Measurements from ENCODE around the gene GPR68.
"Not testable (repeated sequence)": the region's sequence is repeated elsewhere in the genome, so short reads cannot be mapped to it uniquely, and the experiment has no call there.

The GPR68 gene

DNA sequence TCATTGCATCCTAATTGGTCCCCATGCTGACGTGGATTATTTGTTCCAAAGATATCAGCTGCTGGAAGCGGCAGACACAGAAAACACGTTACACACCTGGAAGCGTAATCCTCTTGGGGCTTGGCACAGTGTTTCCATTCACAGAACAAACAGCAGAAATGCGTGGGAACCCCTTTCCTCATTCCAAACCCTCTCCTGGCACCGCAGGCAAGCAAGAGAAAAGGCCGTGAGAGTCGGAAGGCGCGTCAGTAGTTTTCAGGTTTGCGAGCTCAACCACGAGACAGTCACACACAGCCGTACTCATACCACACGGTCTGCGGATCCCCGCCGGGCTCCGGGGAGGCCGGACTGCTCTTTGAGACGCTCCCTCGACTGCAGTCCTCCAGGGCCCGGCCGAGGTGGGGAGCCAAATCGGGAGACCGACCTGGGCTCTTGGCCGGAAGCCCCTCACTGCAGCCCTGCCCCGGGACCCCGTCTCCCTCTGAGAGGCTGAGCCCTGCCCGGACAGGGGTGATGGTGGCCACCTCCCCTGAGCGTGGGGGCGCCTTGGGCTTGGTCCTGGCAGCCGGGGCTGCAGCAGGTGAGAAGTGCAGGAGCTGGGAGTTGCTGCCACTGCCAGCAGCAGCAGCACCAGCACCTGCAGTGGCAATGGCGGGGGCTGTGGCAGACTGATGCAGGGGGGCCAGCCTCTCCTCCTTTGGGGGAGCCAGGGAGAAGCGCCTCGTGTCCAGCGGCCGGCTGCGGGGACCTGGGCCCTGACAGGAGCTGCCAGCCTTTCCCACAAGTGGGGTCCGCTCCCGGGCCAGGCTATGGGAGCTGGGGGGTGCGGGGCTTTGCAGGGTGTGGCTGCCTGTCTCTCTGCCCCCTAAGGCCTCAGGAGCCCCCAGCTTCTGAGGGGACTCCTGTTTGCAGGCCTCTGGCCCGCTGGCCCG lies 28.1 kb upstream of the GPR68 start:
- no peak for DNase-seq (ENCODE audit: low read depth in 2 of 2)

DNA sequence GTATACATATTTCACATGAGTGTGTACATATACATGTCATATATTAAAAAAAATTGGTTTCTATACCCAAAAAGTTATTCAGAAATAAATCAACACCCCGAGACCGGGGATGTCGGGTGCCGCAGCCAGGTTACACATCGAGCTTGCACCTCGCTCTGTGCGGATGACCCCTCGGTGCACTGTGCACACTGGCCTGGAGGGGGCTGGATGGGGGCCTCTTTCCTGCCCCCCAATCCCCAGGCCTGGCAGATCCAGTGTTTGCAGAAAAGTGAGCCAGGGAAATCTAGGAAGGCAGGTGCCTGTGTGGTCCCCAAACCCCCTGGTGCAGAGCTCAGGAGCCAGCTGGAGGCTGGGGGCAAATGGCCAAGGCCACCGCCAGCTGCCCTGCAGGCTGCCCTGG lies 27.1 kb upstream of the GPR68 start:
- DNase-seq (ENCODE audit: low read depth in 2 of 2), result no peak

GRCh38 chr14:91270619-91271018 lies 26.1 kb upstream of the GPR68 start:
- DNase-seq (ENCODE audit: low read depth in 2 of 2), result no peak

DNA sequence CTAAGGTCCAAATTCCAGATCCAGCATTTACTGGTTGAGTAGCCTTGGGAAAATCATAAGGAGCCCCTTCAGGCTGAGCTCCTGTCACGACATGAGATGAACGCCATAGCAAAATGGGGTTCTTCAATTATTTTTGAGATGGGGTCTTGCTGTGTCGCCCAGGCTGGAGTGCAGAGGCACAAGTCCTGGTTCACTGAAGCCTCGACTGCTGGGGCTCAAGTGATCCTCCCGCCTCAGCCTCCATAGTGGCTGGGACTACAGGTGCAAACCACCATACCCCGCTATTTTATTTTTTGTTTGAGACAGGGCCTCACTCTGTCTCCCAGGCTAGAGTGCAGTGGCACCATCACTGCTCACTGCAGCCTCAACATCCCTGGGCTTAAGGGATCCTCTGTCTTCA lies 25.7 kb upstream of the GPR68 start:
- no peak for DNase-seq (ENCODE audit: low read depth in 2 of 2)

DNA sequence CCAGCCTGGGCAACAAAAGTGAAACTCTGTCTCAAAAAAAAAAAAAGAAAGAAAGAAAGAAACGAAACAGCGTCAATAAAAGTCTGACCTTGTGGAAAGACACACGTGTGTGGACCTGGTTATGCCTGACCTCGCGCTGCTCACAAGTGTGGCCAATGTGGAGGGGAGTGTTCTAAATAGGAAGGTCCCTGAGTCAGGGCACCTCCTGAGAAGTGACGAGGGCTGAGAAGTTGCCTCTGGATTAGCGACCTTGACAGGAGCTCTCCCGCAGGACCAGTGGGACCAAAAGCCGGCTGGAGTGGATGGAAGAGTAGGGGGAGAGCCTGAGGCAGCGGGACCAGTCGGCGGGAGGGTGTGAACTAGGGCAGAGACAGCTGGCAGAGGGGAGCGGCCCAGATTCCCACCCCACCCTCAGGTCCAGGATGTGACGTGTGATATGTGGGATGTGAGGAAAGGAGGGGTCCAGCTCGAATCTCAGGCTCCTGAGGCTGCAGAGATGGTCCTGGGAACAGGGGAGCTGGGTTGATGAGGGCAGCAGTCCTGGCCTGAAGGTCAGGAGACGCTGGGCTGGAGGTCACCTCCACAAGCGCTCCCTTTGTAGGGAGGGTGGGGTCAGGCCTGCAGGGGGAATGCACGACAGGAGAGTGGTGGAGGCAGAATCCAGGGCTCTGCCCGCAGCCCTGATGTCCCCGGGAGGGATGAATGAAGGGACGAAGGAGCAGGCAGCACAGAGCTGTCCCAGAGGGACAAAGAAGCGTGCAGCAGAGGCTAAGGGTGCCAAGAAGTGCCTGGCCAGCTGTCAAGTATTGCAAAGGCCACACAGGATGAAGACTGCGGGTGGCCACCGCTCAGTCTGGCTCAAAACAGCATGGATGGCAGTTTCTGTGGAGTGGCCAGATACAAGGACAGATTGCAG lies 24.8 kb upstream of the GPR68 start:
- DNase-seq (ENCODE audit: low read depth in 2 of 2), result no peak

- DNase-seq (ENCODE audit: low read depth in 2 of 2), result no peak
Measured at GRCh38 chr14:91267965-91268437, 23.5 kb upstream of the GPR68 start.

GRCh38 chr14:91266276-91266675 lies 21.8 kb upstream of the GPR68 start:
- not testable (repeated sequence) for DNase-seq (ENCODE audit: low read depth in 2 of 2)

- DNase-seq (ENCODE audit: low read depth in 2 of 2), result no peak
Measured at GRCh38 chr14:91265404-91265803, 20.9 kb upstream of the GPR68 start.

DNA sequence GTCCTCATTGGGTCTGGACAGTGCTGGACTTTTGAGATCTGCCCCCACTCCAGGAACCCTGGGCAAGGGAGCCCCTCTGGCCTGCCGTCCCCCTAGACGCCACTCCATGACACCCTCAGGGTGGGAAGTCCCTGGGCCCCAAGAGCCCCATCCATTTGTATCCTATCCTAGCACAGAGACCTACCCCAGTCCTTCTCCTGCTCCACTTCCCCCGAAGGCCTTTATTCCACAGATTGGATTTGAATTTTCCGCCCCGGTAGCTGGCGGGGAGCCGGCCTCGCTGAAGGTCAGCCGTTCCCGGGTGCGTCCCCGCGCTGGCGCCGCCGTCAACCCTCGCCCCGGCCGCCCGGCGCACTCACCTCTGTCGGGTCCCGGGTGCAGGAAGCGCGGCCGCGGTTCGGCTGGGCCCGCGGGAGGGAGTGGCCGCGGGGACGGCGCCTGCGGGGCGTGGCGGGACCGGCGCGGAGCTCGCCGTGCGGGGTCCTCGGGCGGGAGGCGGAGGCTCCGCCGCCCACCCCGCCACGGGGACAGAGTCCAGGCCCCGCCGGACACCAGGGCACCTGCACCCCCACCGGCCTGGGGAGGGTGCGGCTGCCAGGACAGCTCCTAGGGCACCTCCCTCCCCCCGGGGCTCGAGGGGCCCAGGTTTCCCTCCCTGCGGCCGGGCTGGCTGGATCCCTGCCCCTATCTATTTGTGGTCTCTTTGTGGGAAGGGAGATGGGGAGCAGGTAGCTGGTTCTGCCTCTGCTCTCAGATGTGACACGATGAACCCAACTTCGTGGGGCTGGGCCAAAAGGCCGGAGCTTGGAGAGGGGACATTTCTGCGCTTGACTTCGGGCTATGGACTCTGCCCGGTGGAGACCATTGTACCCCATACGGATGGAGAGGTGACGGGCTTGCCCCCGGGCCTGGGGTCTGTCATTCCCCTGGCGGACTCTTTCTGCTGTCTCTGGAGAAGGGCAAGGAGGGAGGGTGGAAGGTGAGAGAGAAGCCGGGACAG lies 19.9 kb upstream of the GPR68 start:
- DNase-seq (ENCODE audit: low read depth in 2 of 2), result no peak

DNA sequence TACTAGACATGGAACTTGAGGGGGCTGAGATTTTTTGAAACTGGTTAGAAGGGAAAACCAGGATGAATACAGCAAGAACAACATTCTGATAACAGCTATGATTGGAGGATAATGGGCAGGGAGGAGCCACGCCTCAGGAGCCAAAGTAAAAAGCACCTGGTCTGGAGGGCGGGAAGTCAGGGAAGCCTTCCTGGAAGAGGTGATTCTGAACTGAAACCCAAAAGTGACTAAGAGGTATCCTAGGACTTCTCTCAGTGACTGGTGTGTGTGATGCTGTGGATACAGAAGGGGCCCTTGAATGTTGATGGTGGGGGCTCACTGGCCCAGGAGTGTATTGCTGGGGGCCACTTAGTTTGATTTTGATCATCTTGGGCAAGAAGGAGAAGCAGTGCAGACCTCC lies 18.8 kb upstream of the GPR68 start:
- no peak for DNase-seq (ENCODE audit: low read depth in 2 of 2)

DNA sequence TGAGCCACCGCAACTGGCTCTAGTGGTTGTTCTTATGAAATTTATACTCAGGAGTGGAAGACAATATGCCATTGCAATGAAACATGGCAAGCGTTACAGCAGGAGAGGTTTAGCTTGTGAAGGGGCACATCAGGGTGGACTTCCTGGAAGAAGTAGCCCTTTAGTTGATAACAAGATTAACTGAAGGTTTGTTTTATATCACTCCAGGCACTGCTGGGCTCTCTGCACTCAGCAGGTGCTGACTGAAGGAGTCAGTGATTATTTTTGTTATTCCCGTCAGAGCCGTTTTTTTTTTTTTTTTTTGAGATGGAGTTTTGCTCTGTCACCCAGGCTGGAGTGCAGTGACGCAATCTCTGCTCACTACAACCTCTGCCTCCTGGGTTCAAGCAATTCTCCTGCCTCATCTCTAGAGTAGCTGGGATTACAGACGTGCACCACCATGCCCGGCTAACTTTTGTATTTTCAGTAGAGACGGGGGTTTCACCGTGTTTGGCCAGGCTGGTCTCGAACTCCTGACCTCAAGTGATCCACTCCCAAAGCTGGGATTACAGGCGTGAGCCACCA lies 17.6 kb upstream of the GPR68 start:
- DNase-seq (ENCODE audit: low read depth in 2 of 2), result no peak

DNA sequence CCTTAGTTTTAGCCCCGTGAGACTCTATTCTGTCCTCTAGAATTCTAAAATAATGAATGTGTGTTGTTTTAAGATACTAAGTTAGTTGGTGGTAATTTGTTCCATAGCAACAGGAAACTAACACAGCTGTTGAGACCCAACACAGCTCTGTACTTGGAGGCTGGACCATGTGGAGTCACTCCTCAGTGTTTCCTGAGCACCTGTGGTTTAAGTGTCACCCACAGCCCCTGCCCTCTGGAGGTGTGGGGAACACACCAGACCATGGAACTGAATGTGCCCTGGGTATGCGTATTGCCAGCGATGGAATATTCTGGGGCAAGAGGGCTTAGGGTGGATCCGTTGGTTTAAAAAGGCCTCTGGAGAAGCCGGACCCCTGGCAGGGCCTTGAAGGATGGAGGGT lies 16.6 kb upstream of the GPR68 start:
- DNase-seq (ENCODE audit: low read depth in 2 of 2), result no peak

GRCh38 chr14:91258876-91259275 lies 14.4 kb upstream of the GPR68 start:
- DNase-seq (ENCODE audit: low read depth in 2 of 2), result no peak

DNA sequence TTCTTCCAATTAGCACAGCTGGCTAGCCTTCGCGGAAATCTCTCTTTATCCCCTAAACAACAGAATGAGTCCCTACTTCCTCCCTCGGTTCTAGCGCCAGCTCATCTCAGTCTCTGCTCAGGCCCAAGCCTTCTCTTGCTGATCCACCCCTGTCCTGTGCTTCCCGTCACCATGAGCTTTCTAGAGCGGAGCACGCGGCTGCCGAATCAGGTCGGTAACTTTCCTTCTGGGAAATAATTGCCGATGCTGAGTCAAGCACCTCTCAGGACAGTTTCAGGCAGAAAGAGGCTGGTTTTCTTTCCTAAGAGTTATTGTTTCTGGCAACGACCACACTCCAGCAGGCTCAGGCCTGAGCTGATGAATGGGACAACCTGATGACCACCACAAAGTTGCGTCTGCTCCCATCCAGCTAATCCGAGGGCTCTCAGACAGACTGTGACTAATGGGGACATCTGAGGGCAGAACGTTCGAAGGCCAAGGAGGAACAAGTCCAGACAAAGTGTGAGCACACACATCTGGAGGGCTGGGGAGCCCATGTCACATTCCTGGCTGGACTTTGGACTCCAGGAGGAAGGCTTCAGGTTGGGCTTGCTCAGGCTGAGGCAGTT lies 13.6 kb upstream of the GPR68 start:
- DNase-seq (ENCODE audit: low read depth in 2 of 2), result no peak

- DNase-seq (ENCODE audit: low read depth in 2 of 2), result no peak
Measured at GRCh38 chr14:91257328-91258010, 13.0 kb upstream of the GPR68 start.

DNA sequence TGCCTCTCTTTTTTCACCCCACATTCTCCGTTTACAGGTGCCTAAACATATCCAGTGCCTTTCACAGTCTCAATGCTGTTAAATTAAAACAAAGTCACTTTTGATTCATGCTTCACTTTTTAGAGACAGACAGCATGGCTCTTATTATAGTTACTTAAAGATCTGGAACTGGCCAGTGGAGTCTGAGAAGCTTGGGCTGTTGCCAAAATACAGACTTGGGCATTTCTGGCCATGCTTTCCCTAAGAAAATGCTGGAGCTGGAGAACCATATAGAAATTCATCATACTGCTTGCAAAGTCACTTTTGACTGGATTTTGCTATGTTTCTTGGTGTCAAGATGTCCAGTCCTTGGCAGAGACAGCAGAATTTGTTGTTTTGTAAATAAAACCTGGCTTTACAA lies 12.2 kb upstream of the GPR68 start:
- DNase-seq (ENCODE audit: low read depth in 2 of 2), result no peak

GRCh38 chr14:91255026-91255695 lies 10.7 kb upstream of the GPR68 start:
- DNase-seq (ENCODE audit: low read depth in 2 of 2), result no peak

DNA sequence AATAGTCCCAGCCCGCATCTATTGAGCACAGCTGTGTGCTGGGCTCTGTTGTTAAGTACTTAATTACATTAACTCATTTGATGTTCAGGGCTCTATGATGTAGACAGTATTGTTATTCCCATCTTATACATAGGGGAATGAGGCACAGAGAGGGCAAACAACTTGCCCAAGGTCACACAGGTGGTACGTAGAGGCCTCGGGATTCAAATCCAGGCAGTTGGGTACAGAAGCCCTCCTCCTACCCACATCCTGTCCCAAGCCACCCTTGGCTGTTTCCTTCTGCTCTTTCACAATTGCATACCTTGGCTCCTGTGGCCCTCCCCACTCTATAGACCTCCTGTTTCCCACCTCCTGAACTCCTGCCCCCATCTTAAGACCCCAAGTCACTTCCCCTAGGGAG lies 10.0 kb upstream of the GPR68 start:
- no peak for DNase-seq (ENCODE audit: low read depth in 2 of 2)

GRCh38 chr14:91253795-91254323 lies 9.4 kb upstream of the GPR68 start:
- DNase-seq (ENCODE audit: low read depth in 2 of 2), result no peak
